GM21528 (cell line): ENCODE measurements around the gene DFFA.

Experiments
- ATAC-seq: cut with Tn5 transposase; IDR thresholded peaks from one replicate; pipeline ENCODE4 v1.9.1; 2021; ENCODE audit warnings: mild to moderate bottlenecking, moderate library complexity; ENCODE audit not compliant: unreplicated experiment, low FRiP score

The DFFA gene

GRCh38 chr1:10472220-10473144 is at the start of gene DFFA:
Gene DFFA, minus strand, starts transcription at chr1:10472529. Its CDS starts 71 bp downstream, at chr1:10472458.
- peak; percentile 86 for ATAC-seq

GRCh38 chr1:10521537-10522157 is 49.3 kb upstream of the DFFA start:
- ATAC-seq, result no peak

- no peak for ATAC-seq
Observed at GRCh38 chr1:10520952-10521351, 48.6 kb upstream of the DFFA start.

GRCh38 chr1:10520497-10520896 is 48.2 kb upstream of the DFFA start:
- ATAC-seq, result no peak

GRCh38 chr1:10519016-10519417 is 46.7 kb upstream of the DFFA start:
- ATAC-seq, result no peak

- ATAC-seq, result no peak
Observed at GRCh38 chr1:10517677-10517982, 45.3 kb upstream of the DFFA start.

- no peak for ATAC-seq
Observed at GRCh38 chr1:10516925-10517676, 44.8 kb upstream of the DFFA start.

GRCh38 chr1:10515976-10516750 is 43.8 kb upstream of the DFFA start:
- no peak for ATAC-seq

- ATAC-seq, result no peak
Observed at GRCh38 chr1:10515301-10515975, 43.1 kb upstream of the DFFA start.

- no peak for ATAC-seq
Observed at GRCh38 chr1:10514490-10515235, 42.3 kb upstream of the DFFA start.

GRCh38 chr1:10513199-10513598 is 40.9 kb upstream of the DFFA start:
- no peak for ATAC-seq

GRCh38 chr1:10511494-10511885 is 39.2 kb upstream of the DFFA start:
- no peak for ATAC-seq

- ATAC-seq, result peak; percentile 84
Observed at GRCh38 chr1:10510520-10511493, 38.5 kb upstream of the DFFA start.

GRCh38 chr1:10509809-10510509 is 37.6 kb upstream of the DFFA start:
- ATAC-seq, result no peak

GRCh38 chr1:10508511-10508951 is 36.2 kb upstream of the DFFA start:
- no peak for ATAC-seq

GRCh38 chr1:10507111-10507879 is 35.0 kb upstream of the DFFA start:
- ATAC-seq, result no peak

- ATAC-seq, result no peak
Observed at GRCh38 chr1:10506677-10507047, 34.3 kb upstream of the DFFA start.
